ENCODE data around the gene COG5.

COG5 gene

GRCh38 chr7:107494884-107495283 is 68.8 kb downstream of the COG5 start:
- no peak for DNase-seq
- WGBS: 92% methylated on average over 5 of the region's 6 CpGs

GRCh38 chr7:107494315-107494751 is 69.4 kb downstream of the COG5 start:
- no peak overlapping the region for H3K4me3 ChIP-seq (ENCODE audit: insufficient read depth in 1 of 2, low read depth in 1 of 2, low read length in 2 of 2)
- no peaks in the 10 kb centered on the region for H3K36me3 ChIP-seq (ENCODE audit: control insufficient read depth in 1 of 2, insufficient read depth in 2 of 2, low read depth in 1 of 2, low read length in 2 of 2)
- peaks cover 21% of the 10 kb centered on the region for H3K79me1 ChIP-seq (replicated peaks; ENCODE audit: low read length, poor library complexity, severe bottlenecking)
- H3K23ac ChIP-seq (ENCODE audit: low read length in 2 of 2): no peak overlapping the region
- no peak overlapping the region for H2BK120ac ChIP-seq (ENCODE audit: low read depth, low read length)
- H4K8ac ChIP-seq (ENCODE audit: low read length): no peak overlapping the region
- no peak overlapping the region for H2AFZ ChIP-seq (ENCODE audit: low read depth, low read length)
- no peak overlapping the region for H3K9ac ChIP-seq (ENCODE audit: low read length)
- no peak overlapping the region for H2AK5ac ChIP-seq (ENCODE audit: low read length, severe bottlenecking)
- no peaks in the 10 kb centered on the region for H3K4me1 ChIP-seq (ENCODE audit: control insufficient read depth, insufficient read depth, low read depth, low read length)
- no peak overlapping the region for H3K4me2 ChIP-seq (ENCODE audit: low read length, poor library complexity, severe bottlenecking)
- no CpG with 5 or more reads among the region's 3 CpGs for WGBS
- no peak overlapping the region for H3K14ac ChIP-seq (ENCODE audit: low read length in 2 of 2)
- no peak overlapping the region for H3K4ac ChIP-seq (ENCODE audit: low read depth in 1 of 2, low read length in 2 of 2)
- no peak overlapping the region for H3K18ac ChIP-seq (ENCODE audit: low read depth in 1 of 2, low read length in 2 of 2)
- H3K27ac ChIP-seq (ENCODE audit: low read length, poor library complexity, severe bottlenecking): no peak overlapping the region
- H2BK15ac ChIP-seq (ENCODE audit: low read depth, poor library complexity, severe bottlenecking): no peak overlapping the region
- DNase-seq: no peak
- no peaks in the 10 kb centered on the region for H3K27me3 ChIP-seq (ENCODE audit: control insufficient read depth in 1 of 2, insufficient read depth in 1 of 2, low read length in 2 of 2)
- H3K9me3 ChIP-seq (ENCODE audit: control insufficient read depth, low read length): no peaks in the 10 kb centered on the region
- H4K91ac ChIP-seq (ENCODE audit: low read length): no peak overlapping the region
- H2BK5ac ChIP-seq (ENCODE audit: low read depth, low read length, poor library complexity, severe bottlenecking): no peak overlapping the region
- no peak overlapping the region for H2BK12ac ChIP-seq (ENCODE audit: low read length in 2 of 2)

More at GRCh38 chr7:107494884-107495283, 68.8 kb downstream of the COG5 start:
- no peak overlapping the region for H4K91ac ChIP-seq (ENCODE audit: low read length)
- H4K8ac ChIP-seq (ENCODE audit: low read length): no peak overlapping the region
- H2AFZ ChIP-seq (ENCODE audit: low read depth, low read length): no peak overlapping the region
- no peak overlapping the region for H3K18ac ChIP-seq (ENCODE audit: low read depth in 1 of 2, low read length in 2 of 2)
- no peaks in the 10 kb centered on the region for H3K4me1 ChIP-seq (ENCODE audit: control insufficient read depth, insufficient read depth, low read depth, low read length)
- no peak overlapping the region for H3K9ac ChIP-seq (ENCODE audit: low read length)
- H3K4ac ChIP-seq (ENCODE audit: low read depth in 1 of 2, low read length in 2 of 2): no peak overlapping the region
- H3K27ac ChIP-seq (ENCODE audit: low read length, poor library complexity, severe bottlenecking): no peak overlapping the region
- H2BK12ac ChIP-seq (ENCODE audit: low read length in 2 of 2): no peak overlapping the region
- H3K23ac ChIP-seq (ENCODE audit: low read length in 2 of 2): no peak overlapping the region
- no peak overlapping the region for H3K14ac ChIP-seq (ENCODE audit: low read length in 2 of 2)
- no peak overlapping the region for H2BK15ac ChIP-seq (ENCODE audit: low read depth, poor library complexity, severe bottlenecking)
- peaks cover 22% of the 10 kb centered on the region for H3K79me1 ChIP-seq (replicated peaks; ENCODE audit: low read length, poor library complexity, severe bottlenecking)
- no peaks in the 10 kb centered on the region for H3K9me3 ChIP-seq (ENCODE audit: control insufficient read depth, low read length)
- H3K27me3 ChIP-seq (ENCODE audit: control insufficient read depth in 1 of 2, insufficient read depth in 1 of 2, low read length in 2 of 2): no peaks in the 10 kb centered on the region
- no peak overlapping the region for H3K4me2 ChIP-seq (ENCODE audit: low read length, poor library complexity, severe bottlenecking)
- no peak overlapping the region for H3K4me3 ChIP-seq (ENCODE audit: insufficient read depth in 1 of 2, low read depth in 1 of 2, low read length in 2 of 2)
- H2BK5ac ChIP-seq (ENCODE audit: low read depth, low read length, poor library complexity, severe bottlenecking): no peak overlapping the region
- H2AK5ac ChIP-seq (ENCODE audit: low read length, severe bottlenecking): no peak overlapping the region
- H3K36me3 ChIP-seq (ENCODE audit: control insufficient read depth in 1 of 2, insufficient read depth in 2 of 2, low read depth in 1 of 2, low read length in 2 of 2): no peaks in the 10 kb centered on the region
- no peak overlapping the region for H2BK120ac ChIP-seq (ENCODE audit: low read depth, low read length)

GRCh38 chr7:107492875-107493274 is 70.8 kb downstream of the COG5 start:
- no peak overlapping the region for H2BK12ac ChIP-seq (ENCODE audit: low read length in 2 of 2)
- no peak overlapping the region for H2BK15ac ChIP-seq (ENCODE audit: low read depth, poor library complexity, severe bottlenecking)
- H2AK5ac ChIP-seq (ENCODE audit: low read length, severe bottlenecking): no peak overlapping the region
- no peaks in the 10 kb centered on the region for H3K27me3 ChIP-seq (ENCODE audit: control insufficient read depth in 1 of 2, insufficient read depth in 1 of 2, low read length in 2 of 2)
- no peak overlapping the region for H4K8ac ChIP-seq (ENCODE audit: low read length)
- H4K91ac ChIP-seq (ENCODE audit: low read length): no peak overlapping the region
- no peaks in the 10 kb centered on the region for H3K9me3 ChIP-seq (ENCODE audit: control insufficient read depth, low read length)
- H3K4me3 ChIP-seq (ENCODE audit: insufficient read depth in 1 of 2, low read depth in 1 of 2, low read length in 2 of 2): no peak overlapping the region
- H3K9ac ChIP-seq (ENCODE audit: low read length): no peak overlapping the region
- H3K14ac ChIP-seq (ENCODE audit: low read length in 2 of 2): no peak overlapping the region
- no peak overlapping the region for H3K23ac ChIP-seq (ENCODE audit: low read length in 2 of 2)
- no peak overlapping the region for H2AFZ ChIP-seq (ENCODE audit: low read depth, low read length)
- H3K4me2 ChIP-seq (ENCODE audit: low read length, poor library complexity, severe bottlenecking): no peak overlapping the region
- no peaks in the 10 kb centered on the region for H3K36me3 ChIP-seq (ENCODE audit: control insufficient read depth in 1 of 2, insufficient read depth in 2 of 2, low read depth in 1 of 2, low read length in 2 of 2)
- no peak overlapping the region for H2BK5ac ChIP-seq (ENCODE audit: low read depth, low read length, poor library complexity, severe bottlenecking)
- DNase-seq: no peak
- WGBS: no CpG with 5 or more reads among the region's 2 CpGs
- H3K79me1 ChIP-seq (replicated peaks; ENCODE audit: low read length, poor library complexity, severe bottlenecking): peaks cover 23% of the 10 kb centered on the region
- H3K18ac ChIP-seq (ENCODE audit: low read depth in 1 of 2, low read length in 2 of 2): no peak overlapping the region
- no peak overlapping the region for H2BK120ac ChIP-seq (ENCODE audit: low read depth, low read length)
- H3K27ac ChIP-seq (ENCODE audit: low read length, poor library complexity, severe bottlenecking): no peak overlapping the region
- no peaks in the 10 kb centered on the region for H3K4me1 ChIP-seq (ENCODE audit: control insufficient read depth, insufficient read depth, low read depth, low read length)
- H3K4ac ChIP-seq (ENCODE audit: low read depth in 1 of 2, low read length in 2 of 2): no peak overlapping the region

GRCh38 chr7:107486041-107486440 is 77.7 kb downstream of the COG5 start:
- no peak overlapping the region for H2AFZ ChIP-seq (ENCODE audit: low read depth, low read length)
- no peak for DNase-seq
- H3K4me1 ChIP-seq (ENCODE audit: control insufficient read depth, insufficient read depth, low read depth, low read length): no peaks in the 10 kb centered on the region
- H3K9me3 ChIP-seq (ENCODE audit: control insufficient read depth, low read length): no peaks in the 10 kb centered on the region
- H4K8ac ChIP-seq (ENCODE audit: low read length): no peak overlapping the region
- no peak overlapping the region for H3K4me2 ChIP-seq (ENCODE audit: low read length, poor library complexity, severe bottlenecking)
- no peaks in the 10 kb centered on the region for H3K36me3 ChIP-seq (ENCODE audit: control insufficient read depth in 1 of 2, insufficient read depth in 2 of 2, low read depth in 1 of 2, low read length in 2 of 2)
- H3K14ac ChIP-seq (ENCODE audit: low read length in 2 of 2): no peak overlapping the region
- peaks cover 10% of the 10 kb centered on the region for H3K79me1 ChIP-seq (replicated peaks; ENCODE audit: low read length, poor library complexity, severe bottlenecking)
- no peak overlapping the region for H3K9ac ChIP-seq (ENCODE audit: low read length)
- no peak overlapping the region for H2AK5ac ChIP-seq (ENCODE audit: low read length, severe bottlenecking)
- WGBS: 100% methylated on average over 2 of the region's 3 CpGs
- no peak overlapping the region for H2BK5ac ChIP-seq (ENCODE audit: low read depth, low read length, poor library complexity, severe bottlenecking)
- H3K23ac ChIP-seq (ENCODE audit: low read length in 2 of 2): no peak overlapping the region
- H2BK12ac ChIP-seq (ENCODE audit: low read length in 2 of 2): no peak overlapping the region
- H4K91ac ChIP-seq (ENCODE audit: low read length): no peak overlapping the region
- H2BK120ac ChIP-seq (ENCODE audit: low read depth, low read length): no peak overlapping the region
- H3K27ac ChIP-seq (ENCODE audit: low read length, poor library complexity, severe bottlenecking): no peak overlapping the region
- no peak overlapping the region for H3K18ac ChIP-seq (ENCODE audit: low read depth in 1 of 2, low read length in 2 of 2)
- H2BK15ac ChIP-seq (ENCODE audit: low read depth, poor library complexity, severe bottlenecking): no peak overlapping the region
- no peak overlapping the region for H3K4ac ChIP-seq (ENCODE audit: low read depth in 1 of 2, low read length in 2 of 2)
- no peak overlapping the region for H3K4me3 ChIP-seq (ENCODE audit: insufficient read depth in 1 of 2, low read depth in 1 of 2, low read length in 2 of 2)
- no peaks in the 10 kb centered on the region for H3K27me3 ChIP-seq (ENCODE audit: control insufficient read depth in 1 of 2, insufficient read depth in 1 of 2, low read length in 2 of 2)

All from mesenchymal stem cell (in vitro differentiated cells and primary cell).